Activated CD4-positive, alpha-beta T cell treated with anti-CD3 and anti-CD28 coated beads for 36 hours (primary cell): ENCODE results near the gene SOWAHD. TPM values are rescaled to one million over a fixed set of nuclear protein-coding genes. Genes with fewer than 3 reads are reported as not detected.
A peak's percentile ranks its signal among the peaks of the same experiment; 100 is the strongest.
"Not testable (repeated sequence)": the region's sequence is repeated elsewhere in the genome, so short reads cannot be mapped to it uniquely, and the experiment has no call there.

Experiments used
- ATAC-seq: fragments of 200-7000 bp; cut with Tn5 transposase; one replicate; pipeline ENCODE4 v1.10.0; 2021; ENCODE audit warnings: mild to moderate bottlenecking, moderate library complexity
- CTCF ChIA-PET: fragments of 350-600 bp; sonication (Branson Sonifier 250); formaldehyde crosslinking; loops from one replicate; lab custom pipeline; 2021; ENCODE audit warnings: antibody characterized with exemption; lab: Charles Lee
- POLR2A ChIA-PET: fragments of 350-600 bp; sonication (Branson Sonifier 250); formaldehyde crosslinking; loops from one replicate; lab custom pipeline; 2021; ENCODE audit warnings: antibody characterized with exemption, inconsistent platforms; lab: Charles Lee
- DNase-seq: peaks from one replicate; pipeline ENCODE4 v3.0.0-alpha.2; 2020
- H3K27ac Mint-ChIP-seq: one replicate; pipeline ENCODE4 v1.8.0; 2021; ENCODE audit warnings: mixed read lengths
- H3K27me3 Mint-ChIP-seq: one replicate; pipeline ENCODE4 v1.8.0; 2021; ENCODE audit warnings: mixed read lengths
- H3K36me3 Mint-ChIP-seq: one replicate; pipeline ENCODE4 v1.8.0; 2021; ENCODE audit warnings: low read depth, mixed read lengths
- H3K4me1 Mint-ChIP-seq: one replicate; pipeline ENCODE4 v1.8.0; 2021; ENCODE audit warnings: mixed read lengths
- H3K4me3 Mint-ChIP-seq: one replicate; pipeline ENCODE4 v1.8.0; 2021; ENCODE audit warnings: mild to moderate bottlenecking, moderate library complexity, mixed read lengths
- H3K9me3 Mint-ChIP-seq: one replicate; pipeline ENCODE4 v1.8.0; 2021; ENCODE audit warnings: low read depth, mixed read lengths
- intact Hi-C, 2 experiments: fragments of 100-400 bp; cut with DNase I in 1 of 2; cut with micrococcal nuclease in 1 of 2; formaldehyde crosslinking; loops; one replicate each; pipeline versions ENCODE4 v1.14.2 to v1.15.1; 2022 to 2024; cut with DNase I, micrococcal nuclease
- total RNA-seq, 2 experiments: library from RNA; stranded (reverse); gene quantifications; one replicate each; pipeline ENCODE4 v1.2.3, GENCODE V29; 2021

Gene SOWAHD
- total RNA-seq, 2 experiments from 2014 or later: 0.11 to 0.30 TPM

GRCh38 chrX:119757646-119757978 is 776 bp upstream of the SOWAHD start:
- H3K36me3 Mint-ChIP-seq: no peaks in the 10 kb centered on the region
- ChIA-PET POLR2A (interaction anchor here (0.6 to 1.8 kb wide), 5 partner anchors 31 to 111 kb away, joined by 3 to 9 read pairs (median 4); partner anchors contain the start of genes RPL39, SEPTIN6 and UPF3B), CTCF (interaction anchor here (0.6 to 2.3 kb wide), 9 partner anchors 27 to 257 kb away, joined by 3 to 8 read pairs (median 4); no protein-coding TSS in a partner anchor)
- DNase-seq (no peak), ATAC-seq (no peak)
- peaks cover 42% of the 10 kb centered on the region for H3K4me1 Mint-ChIP-seq
- H3K27me3 Mint-ChIP-seq: no peaks in the 10 kb centered on the region
- H3K4me3 Mint-ChIP-seq: peak overlapping the region; percentile 66
- H3K9me3 Mint-ChIP-seq: no peaks in the 10 kb centered on the region
- intact Hi-C loops: loop anchor here (2.0 to 10.0 kb wide), 7 partner anchors 35 to 487 kb away; partner anchors contain the start of genes NDUFA1 (in 2 of the 2), RNF113A (in 2 of the 2), NKAP (in 1 of the 2) and NKRF (in 1 of the 2)
- H3K27ac Mint-ChIP-seq: peak overlapping the region; percentile 97

GRCh38 chrX:119758731-119759247 is 401 bp downstream of the SOWAHD start:
- H3K4me1 Mint-ChIP-seq: peaks cover 52% of the 10 kb centered on the region
- no peak overlapping the region for H3K27ac Mint-ChIP-seq

GRCh38 chrX:119759248-119759766 is 919 bp downstream of the SOWAHD start:
- no peak overlapping the region for H3K27ac Mint-ChIP-seq

More at GRCh38 chrX:119758731-119759247, 401 bp downstream of the SOWAHD start:
- intact Hi-C loops: loop anchor here (5.0 to 10.0 kb wide), 6 partner anchors 34 to 486 kb away; partner anchors contain the start of genes NDUFA1 (in 2 of the 2), RNF113A (in 2 of the 2), NKAP (in 1 of the 2) and NKRF (in 1 of the 2)
- DNase-seq (peak; percentile 47), ATAC-seq (peak; percentile 16)
- peak overlapping the region; percentile 66 for H3K4me3 Mint-ChIP-seq
- H3K27me3 Mint-ChIP-seq: no peaks in the 10 kb centered on the region
- no peaks in the 10 kb centered on the region for H3K9me3 Mint-ChIP-seq
- ChIA-PET POLR2A (interaction anchor here (0.5 to 1.8 kb wide), 5 partner anchors 26 to 774 kb away, joined by 3 to 9 read pairs (median 4); partner anchors contain the start of gene RPL39), CTCF (interaction anchor here (0.8 to 2.3 kb wide), 10 partner anchors 23 to 270 kb away, joined by 3 to 8 read pairs (median 4); partner anchors contain the start of gene SEPTIN6)
- H3K36me3 Mint-ChIP-seq: no peaks in the 10 kb centered on the region

DNA sequence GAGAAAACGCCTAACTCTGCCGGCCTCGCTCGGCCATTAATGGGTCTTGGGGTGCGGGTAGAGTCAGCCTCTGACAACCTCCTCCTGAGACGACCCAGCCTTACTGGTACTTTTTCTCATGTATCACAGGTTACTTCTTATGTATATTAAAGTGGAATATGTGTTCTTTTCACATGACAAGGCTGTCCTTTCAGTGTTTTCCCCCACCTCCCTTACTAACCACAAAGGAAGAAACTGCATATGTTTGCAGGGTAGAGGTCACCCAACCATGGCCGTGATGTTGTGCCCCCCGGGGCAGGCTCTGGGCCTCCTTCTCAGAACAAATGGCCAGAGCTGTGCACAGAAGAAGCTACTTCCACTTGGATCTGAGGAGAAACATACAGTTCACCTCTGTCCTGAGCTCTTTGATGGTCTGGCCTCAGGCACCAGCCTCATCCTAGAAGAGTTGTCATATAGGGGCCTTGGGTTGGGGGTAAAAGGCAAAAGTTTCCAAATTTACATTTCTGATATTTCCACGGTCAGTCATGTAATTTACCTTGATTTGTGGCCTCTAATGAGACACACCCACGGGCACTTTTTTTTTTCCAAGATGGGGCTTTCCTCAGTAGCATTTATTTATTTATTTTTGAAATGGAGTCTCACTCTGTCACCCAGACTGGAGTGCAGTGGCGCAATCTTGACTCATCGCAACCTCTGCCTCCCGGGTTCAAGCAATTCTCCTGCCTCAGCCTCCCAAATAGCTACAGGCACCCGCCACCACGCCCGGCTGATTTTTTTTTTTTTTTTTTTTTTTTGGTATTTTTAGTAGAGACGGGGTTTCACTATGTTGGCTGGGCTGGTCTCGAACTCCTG is 1.9 kb downstream of the SOWAHD start:
- Mint-ChIP-seq H3K4me3 (no peak overlapping the region), H3K27ac (no peak overlapping the region), H3K27me3 (no peaks in the 10 kb centered on the region), H3K9me3 (no peaks in the 10 kb centered on the region), H3K36me3 (no peaks in the 10 kb centered on the region), H3K4me1 (peaks cover 38% of the 10 kb centered on the region)
- CTCF ChIA-PET: no interaction called here
- no peak for ATAC-seq
- POLR2A ChIA-PET: no interaction called here
- intact Hi-C loops: no loop called here
- no peak for DNase-seq

More at GRCh38 chrX:119759248-119759766, 919 bp downstream of the SOWAHD start:
- no peak overlapping the region for H3K4me3 Mint-ChIP-seq
- intact Hi-C loops: loop anchor here (5.0 to 10.0 kb wide), 6 partner anchors 33 to 485 kb away; partner anchors contain the start of genes NDUFA1 (in 2 of the 2), RNF113A (in 2 of the 2), NKAP (in 1 of the 2) and NKRF (in 1 of the 2)
- ATAC-seq: no peak
- H3K27me3 Mint-ChIP-seq: no peaks in the 10 kb centered on the region
- H3K36me3 Mint-ChIP-seq: no peaks in the 10 kb centered on the region
- peaks cover 47% of the 10 kb centered on the region for H3K4me1 Mint-ChIP-seq
- no peak for DNase-seq
- ChIA-PET POLR2A (interaction anchor here (1.4 to 1.8 kb wide), 2 partner anchors 32 to 69 kb away, joined by 3 to 9 read pairs; partner anchors contain the start of gene RPL39), CTCF (interaction anchor here (0.8 to 2.3 kb wide), 5 partner anchors 24 to 270 kb away, joined by 3 to 8 read pairs (median 5); no protein-coding TSS in a partner anchor)
- H3K9me3 Mint-ChIP-seq: no peaks in the 10 kb centered on the region

DNA sequence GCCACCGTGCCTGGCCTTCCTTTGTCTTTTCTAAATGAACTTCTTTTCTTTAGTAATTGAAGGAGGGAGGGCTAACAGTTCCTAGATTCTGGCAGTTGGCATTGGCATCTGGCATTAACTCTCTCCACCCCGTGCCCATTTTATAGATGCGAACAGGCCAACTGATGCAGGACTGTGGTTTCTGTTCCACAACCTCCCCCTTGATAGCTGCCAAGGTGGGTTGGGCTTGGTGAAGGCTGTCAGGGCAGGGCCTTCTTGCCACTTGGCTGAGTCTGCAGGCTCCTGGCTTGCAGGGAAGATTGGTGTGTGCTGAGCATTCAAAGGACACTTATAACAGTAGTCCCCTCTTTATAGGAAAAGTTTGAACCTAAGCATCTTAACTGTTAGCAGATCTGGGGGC is 4.3 kb downstream of the SOWAHD start:
- Mint-ChIP-seq H3K4me3 (no peak overlapping the region), H3K9me3 (no peaks in the 10 kb centered on the region), H3K27me3 (no peaks in the 10 kb centered on the region), H3K36me3 (no peaks in the 10 kb centered on the region), H3K27ac (no peak overlapping the region), H3K4me1 (peaks cover 13% of the 10 kb centered on the region)
- intact Hi-C loops: no loop called here
- POLR2A ChIA-PET: no interaction called here
- no peak for DNase-seq
- CTCF ChIA-PET: interaction anchor here (1.2 kb wide), 1 partner anchor 10 kb away, joined by 3 read pairs; no protein-coding TSS in a partner anchor
- no peak for ATAC-seq

DNA sequence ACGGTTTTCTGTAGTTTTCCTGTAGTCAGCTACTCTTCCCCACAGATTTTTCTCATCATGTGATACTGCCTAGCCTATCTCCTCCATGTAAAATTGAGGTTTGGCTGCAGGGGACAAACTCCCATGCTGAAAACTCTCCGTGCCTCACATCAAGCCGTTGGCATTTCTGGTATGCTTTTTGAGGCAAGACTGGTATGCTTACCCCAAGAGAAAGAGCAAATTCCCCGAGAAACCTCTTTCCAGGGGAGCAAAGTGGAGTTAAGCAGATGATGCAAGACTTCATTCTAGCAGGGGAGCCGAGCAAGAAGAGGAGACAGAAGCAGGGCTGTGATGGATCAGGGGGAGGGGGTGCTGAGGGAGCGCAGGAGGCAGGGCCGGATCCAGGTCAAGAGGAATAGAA is 4.8 kb downstream of the SOWAHD start:
- Mint-ChIP-seq H3K9me3 (no peaks in the 10 kb centered on the region), H3K27me3 (no peaks in the 10 kb centered on the region), H3K36me3 (peaks cover 2% of the 10 kb centered on the region), H3K27ac (no peak overlapping the region), H3K4me3 (no peak overlapping the region), H3K4me1 (peaks cover 11% of the 10 kb centered on the region)
- intact Hi-C loops: no loop called here
- POLR2A ChIA-PET: no interaction called here
- CTCF ChIA-PET: interaction anchor here (0.8 to 2.0 kb wide), 2 partner anchors 22 to 68 kb away, joined by 3 to 5 read pairs; no protein-coding TSS in a partner anchor
- ATAC-seq: no peak
- DNase-seq: no peak

- DNase-seq: no peak
- peaks cover 11% of the 10 kb centered on the region for H3K4me1 Mint-ChIP-seq
- H3K4me3 Mint-ChIP-seq: no peak overlapping the region
- no peaks in the 10 kb centered on the region for H3K27me3 Mint-ChIP-seq
- no peak overlapping the region for H3K27ac Mint-ChIP-seq
- intact Hi-C loops: no loop called here
- H3K9me3 Mint-ChIP-seq: no peaks in the 10 kb centered on the region
- H3K36me3 Mint-ChIP-seq: peaks cover 5% of the 10 kb centered on the region
- ATAC-seq: no peak
- CTCF ChIA-PET: interaction anchor here (0.6 to 2.0 kb wide), 4 partner anchors 21 to 281 kb away, joined by 3 to 5 read pairs (median 4); no protein-coding TSS in a partner anchor
- POLR2A ChIA-PET: no interaction called here
Measured at GRCh38 chrX:119763836-119764387, 5.5 kb downstream of the SOWAHD start.

GRCh38 chrX:119768436-119768835 is 10.0 kb downstream of the SOWAHD start:
- H3K9me3 Mint-ChIP-seq, H3K27me3 Mint-ChIP-seq, ATAC-seq, DNase-seq, H3K4me3 Mint-ChIP-seq, POLR2A ChIA-PET, H3K4me1 Mint-ChIP-seq, H3K27ac Mint-ChIP-seq, intact Hi-C loops: not testable (repeated sequence)
- CTCF ChIA-PET: interaction anchor here (1.0 to 1.7 kb wide), 2 partner anchors 16 to 111 kb away, joined by 3 to 5 read pairs; no protein-coding TSS in a partner anchor
- H3K36me3 Mint-ChIP-seq: peaks cover 11% of the 10 kb centered on the region

GRCh38 chrX:119769388-119769787 is 11.0 kb downstream of the SOWAHD start:
- H3K9me3 Mint-ChIP-seq, H3K27ac Mint-ChIP-seq, H3K27me3 Mint-ChIP-seq, ATAC-seq, DNase-seq, H3K4me3 Mint-ChIP-seq, intact Hi-C loops, H3K4me1 Mint-ChIP-seq, POLR2A ChIA-PET: not testable (repeated sequence)
- CTCF ChIA-PET: interaction anchor here (1.0 to 1.7 kb wide), 2 partner anchors 15 to 110 kb away, joined by 3 to 5 read pairs; no protein-coding TSS in a partner anchor
- peaks cover 11% of the 10 kb centered on the region for H3K36me3 Mint-ChIP-seq

DNA sequence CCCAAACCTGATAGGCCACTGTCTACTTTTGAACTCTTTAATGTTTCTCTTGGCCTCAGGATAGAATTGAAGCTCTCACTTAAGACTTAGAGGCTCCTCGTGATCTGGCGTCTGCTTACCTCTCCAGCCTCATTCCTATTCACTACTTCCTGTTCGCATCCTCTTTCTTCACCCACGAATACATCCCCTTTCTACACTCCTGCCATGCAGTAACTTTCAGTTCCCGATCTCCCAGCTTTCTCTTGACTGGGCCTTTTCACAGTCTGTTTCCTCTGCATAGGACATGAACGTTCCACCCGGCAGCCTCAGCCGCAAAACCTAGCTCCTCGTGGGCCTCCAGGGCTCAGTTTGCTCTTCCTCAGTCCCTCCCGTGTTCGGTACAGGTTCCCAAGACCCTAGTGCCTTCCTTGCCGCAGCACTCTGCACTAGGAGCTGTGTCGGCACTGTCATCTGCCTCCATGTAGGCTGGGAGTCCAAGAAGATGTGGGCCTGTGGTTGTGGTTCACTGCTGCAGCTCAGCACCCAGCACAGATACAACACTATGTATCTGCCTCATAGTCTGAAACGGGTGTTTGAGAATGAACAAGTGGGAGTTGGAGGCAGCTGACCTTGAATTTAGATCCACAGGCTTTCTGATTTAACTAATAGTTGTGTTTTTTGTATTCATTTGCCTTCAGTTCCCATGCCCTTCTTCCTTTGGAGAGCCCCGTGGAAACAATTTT is 17.3 kb downstream of the SOWAHD start:
- CTCF ChIA-PET: interaction anchor here (0.7 to 1.1 kb wide), 2 partner anchors 134 to 438 kb away, joined by 3 to 6 read pairs; no protein-coding TSS in a partner anchor
- Mint-ChIP-seq H3K27me3 (no peaks in the 10 kb centered on the region), H3K27ac (no peak overlapping the region), H3K9me3 (no peaks in the 10 kb centered on the region), H3K4me1 (no peaks in the 10 kb centered on the region), H3K4me3 (no peak overlapping the region), H3K36me3 (peaks cover 2% of the 10 kb centered on the region)
- DNase-seq (no peak), ATAC-seq (no peak)
- POLR2A ChIA-PET: interaction anchor here (1.1 kb wide), 1 partner anchor 16 kb away, joined by 4 read pairs; the partner anchor contains the start of gene RPL39
- intact Hi-C loops: no loop called here
